Suppressor macrophage (primary cell): ENCODE results near the gene ADCYAP1R1.

Experiments
- DNase-seq, 4 experiments: peaks; one replicate each; pipeline ENCODE4 v3.0.0-alpha.2; 2020 to 2022

Gene ADCYAP1R1

DNA sequence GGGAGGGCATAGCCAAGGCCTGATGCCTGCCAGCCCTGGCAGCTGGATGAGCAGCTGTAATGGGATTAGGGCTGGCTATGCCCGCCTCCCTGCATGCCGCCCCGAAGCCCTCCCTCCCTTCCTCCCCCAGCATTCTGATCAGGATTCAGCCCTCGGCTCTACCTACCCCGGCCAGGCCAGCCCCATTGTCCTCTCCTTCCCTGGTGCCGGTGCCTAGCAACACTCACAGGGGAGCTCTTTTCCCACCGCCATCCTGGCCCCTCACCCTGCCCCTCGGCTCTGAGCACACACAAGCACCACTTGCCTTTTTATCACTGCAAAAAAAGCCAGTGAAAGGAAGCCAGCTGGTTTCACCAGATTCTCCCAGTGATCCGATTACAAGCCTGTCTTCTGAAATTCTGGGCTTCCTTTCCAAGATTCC is 9.0 kb upstream of the ADCYAP1R1 start:
- DNase-seq = no peak

DNA sequence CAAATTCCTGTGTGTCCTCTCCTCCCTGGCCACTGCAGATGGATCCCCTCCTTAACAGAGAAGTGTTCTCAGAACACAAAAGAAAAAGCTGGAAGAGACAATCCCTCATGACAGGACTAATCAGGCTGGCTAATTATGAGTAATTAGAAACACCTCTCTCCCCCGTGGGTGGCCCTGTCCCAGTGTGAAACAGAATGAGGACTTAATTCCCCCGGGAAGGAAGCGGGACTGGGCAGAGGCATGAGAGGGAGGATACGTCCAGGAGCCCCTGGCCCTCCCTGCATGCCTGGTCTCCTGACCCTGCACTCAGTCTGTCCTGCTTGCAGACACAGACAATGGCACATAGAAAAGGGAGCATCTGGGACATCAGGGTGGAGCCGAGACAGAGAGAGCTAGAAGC is 7.6 kb upstream of the ADCYAP1R1 start:
- DNase-seq = no peak

DNA sequence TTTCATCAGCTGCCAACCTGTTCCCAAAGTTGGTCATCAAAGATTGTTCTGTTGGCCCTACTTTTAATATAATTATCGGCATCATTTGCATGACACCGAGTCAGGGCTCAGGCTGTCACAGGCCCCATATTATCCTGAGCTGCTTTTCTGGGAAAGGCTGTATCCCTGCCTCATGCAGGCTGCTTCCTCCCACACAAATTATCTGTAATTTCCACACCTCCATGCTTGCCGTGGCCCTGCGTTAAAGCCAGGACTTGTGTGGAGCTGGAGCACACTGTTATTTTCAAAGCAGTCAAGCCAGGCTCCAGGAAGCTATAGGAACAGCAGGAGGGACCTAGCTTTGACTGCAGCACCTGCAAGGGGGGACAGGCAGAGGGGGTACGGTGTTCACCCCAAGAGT is 5.4 kb upstream of the ADCYAP1R1 start:
- DNase-seq = no peak

DNA sequence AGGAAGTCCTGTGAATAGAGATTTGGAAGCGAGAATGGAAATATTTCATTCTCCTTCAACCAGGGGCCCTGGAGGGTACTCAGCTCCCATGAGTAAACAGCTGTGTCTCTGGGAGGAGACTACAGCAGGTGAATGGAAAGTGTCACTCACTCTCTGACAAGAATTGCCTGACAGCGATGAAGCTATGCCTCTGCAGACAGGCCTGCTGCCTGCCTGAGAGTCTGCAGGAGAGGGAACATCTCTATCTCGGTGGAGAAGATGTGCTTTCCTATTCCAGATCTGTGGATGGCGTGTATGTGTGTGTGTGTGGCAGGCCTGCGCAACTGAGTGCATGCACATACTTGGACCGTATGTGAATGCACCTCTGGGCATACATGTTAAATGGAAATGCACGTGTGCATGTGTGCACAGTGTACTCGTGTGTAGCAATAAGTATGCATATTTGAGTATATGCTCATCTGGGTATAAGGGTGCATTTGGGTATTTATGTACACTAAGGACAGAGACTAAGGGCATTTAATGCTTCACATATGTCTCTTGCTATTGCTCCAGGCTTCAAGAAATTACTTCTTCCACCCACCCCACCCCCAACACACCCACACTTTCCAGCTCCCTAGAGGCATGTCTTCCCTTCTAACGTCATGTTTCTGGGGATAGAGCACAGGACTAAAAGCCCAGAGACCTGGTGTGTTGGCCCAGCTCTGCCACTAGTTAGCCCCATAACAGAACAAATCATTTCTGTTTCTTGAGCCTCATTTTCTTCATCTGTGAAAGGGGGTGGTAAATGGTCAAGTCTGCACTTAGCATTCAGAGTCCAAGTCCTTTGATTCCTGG is 4.6 kb upstream of the ADCYAP1R1 start:
- no peak for DNase-seq

DNA sequence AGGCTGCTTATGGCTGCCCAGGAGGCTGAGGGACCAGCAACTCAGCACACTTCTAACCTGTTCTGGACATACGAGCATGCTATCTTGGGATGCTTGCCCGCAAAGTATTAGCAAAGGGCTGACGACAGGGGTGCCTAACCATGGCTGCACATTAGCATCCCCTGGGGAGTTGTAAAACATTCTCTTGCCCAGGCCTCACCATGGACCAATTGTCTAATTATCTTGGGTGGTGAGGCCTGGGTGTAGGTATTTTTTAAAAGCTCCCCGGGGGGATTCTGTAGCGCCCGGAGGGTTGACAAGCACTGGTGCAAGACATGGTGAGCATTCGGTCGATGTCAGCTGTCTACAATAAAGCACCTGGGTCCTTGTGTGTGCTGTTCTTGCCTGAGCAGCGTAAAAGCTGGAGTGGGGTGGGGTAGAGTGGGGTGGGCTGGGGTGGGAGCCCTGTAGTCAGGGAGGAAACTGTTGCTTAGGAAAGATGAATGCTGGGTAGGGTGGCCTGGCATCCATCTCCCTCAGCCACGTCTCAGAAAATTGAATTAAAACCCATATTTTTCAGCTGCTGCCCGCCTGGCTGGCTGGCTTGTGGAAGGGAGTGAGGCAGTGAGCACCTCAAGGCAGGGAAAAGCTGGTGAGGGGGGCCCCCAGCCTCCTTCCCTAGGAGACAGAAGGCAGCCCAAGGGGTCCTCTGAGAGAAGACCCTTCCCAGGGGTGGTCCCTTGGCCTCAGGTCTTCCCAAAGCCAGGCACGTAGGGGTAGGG is 2.9 kb upstream of the ADCYAP1R1 start:
- no peak for DNase-seq

DNA sequence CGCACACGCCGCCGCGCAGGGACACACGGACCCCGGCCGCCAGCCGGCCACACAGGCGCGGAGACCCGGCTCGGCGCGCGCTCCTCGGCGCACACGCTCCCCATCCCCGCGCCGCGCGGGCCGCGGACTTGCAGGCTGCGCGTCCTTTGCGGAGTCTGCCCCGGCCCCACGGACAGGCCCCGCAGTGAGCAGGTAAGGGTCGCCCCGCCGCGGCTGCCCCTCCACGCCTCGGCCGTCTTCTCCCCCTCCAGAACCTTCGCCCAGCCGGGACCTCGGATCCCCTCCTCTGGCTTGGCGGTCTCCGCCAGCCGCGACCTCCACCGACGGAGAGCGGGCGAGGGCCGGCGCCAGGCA is 356 bp downstream of the ADCYAP1R1 start:
- no peak for DNase-seq

DNA sequence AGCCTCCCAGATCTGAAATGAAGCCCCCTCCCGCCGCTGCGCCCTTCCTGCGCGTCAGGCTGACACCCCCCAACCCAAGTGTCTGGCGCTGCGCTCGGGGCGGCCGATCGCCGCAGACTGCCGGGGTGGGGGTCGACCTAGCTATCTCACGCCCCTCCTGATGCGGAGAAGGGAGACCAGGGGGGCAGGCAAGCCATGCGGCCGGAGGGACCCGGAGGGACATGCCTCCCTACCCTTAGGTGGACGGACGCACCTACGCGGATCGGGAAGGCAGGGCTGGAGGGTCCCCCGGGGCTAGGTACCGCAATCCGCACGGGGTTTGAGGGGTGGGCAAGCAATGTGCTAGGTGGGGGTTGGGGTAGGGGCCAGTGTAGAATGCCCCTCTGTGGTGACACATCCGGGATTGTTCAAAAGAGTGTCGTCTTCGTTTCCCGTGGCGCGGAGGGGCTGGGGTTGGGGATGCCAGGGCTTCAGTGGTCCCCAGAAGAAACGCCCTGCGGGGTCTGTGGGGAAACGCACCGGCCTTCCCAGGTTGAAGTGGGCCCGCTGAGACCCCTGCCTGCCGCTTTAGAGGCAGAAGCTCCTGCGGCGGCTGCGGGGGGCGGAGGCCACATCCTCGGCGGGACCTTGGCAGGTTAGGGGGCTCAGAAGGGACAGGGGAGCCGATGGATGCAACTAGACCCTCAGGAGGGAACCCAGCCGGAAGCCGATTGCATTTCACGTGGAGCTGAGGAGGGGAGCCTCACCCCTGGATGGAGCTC is 913 bp downstream of the ADCYAP1R1 start:
- DNase-seq = no peak

DNA sequence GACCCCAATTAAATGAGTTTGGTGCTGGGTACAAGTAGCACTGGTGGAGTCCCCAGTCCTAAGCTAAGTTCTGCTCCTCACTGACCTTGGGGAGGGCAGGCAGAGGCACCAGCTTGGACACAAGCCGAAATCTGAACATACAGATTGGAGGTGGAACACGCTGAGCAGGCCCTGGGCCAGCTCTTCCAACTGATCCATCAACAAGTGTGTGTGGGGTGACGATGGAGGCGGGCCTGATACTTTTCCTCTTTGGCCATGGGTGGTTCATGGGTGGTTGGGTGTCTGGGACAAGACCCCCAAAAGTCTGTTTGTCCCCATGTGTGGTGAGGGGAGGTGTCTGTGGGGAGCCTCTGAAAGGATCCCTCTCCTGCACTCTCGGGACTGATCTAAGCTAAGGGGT is 1.9 kb downstream of the ADCYAP1R1 start:
- DNase-seq = no peak

DNA sequence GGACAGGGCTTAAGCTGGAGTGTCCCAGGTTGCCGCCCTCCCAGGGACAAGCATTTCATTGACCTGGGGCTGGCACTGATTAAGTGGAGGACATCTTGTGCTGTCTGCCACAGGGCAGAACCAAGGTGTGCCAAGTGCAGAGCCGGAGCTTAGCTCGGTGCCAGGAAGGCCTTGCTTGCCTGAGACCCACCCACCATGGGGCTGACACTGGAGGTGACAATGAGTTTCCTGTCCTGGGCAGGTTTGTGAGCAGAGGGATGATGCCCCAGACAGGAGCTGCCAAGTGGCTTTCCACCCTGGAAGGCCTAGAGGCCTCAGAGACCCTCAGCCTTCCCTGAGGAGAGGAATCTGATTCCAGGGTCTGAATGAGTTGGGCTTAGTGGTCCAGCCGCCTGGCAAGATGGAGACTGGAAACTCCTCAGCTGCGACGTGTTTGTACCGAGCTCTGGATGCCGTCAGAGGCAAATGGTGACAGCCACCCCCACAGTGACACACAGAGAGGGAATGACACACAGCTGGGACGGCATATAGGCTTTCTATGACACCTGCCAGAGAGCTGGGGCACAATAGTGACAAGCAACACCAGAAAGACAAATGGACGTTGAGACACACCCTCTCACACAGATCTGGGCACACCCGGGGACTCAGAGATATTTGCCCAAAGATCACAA is 2.6 kb downstream of the ADCYAP1R1 start:
- no peak for DNase-seq

DNA sequence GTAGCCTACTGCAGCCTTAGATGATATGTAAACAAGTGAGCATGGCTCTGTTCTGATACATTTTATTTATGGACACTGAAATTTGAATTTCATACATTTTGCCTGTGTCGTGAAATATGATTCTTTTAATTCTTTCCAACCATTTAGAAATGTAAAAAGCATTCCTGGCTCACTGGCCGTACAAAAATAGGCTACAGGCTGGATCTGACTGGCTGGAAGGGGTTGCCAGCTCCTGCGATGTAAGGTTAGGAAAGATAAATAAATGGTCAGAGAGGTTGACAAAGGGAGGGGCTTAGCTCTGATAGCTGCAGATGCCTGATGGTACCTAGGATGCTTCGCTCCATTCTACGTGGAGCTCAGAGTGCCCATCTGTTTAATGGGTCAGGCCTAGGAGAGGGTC is 3.4 kb downstream of the ADCYAP1R1 start:
- no peak for DNase-seq

DNA sequence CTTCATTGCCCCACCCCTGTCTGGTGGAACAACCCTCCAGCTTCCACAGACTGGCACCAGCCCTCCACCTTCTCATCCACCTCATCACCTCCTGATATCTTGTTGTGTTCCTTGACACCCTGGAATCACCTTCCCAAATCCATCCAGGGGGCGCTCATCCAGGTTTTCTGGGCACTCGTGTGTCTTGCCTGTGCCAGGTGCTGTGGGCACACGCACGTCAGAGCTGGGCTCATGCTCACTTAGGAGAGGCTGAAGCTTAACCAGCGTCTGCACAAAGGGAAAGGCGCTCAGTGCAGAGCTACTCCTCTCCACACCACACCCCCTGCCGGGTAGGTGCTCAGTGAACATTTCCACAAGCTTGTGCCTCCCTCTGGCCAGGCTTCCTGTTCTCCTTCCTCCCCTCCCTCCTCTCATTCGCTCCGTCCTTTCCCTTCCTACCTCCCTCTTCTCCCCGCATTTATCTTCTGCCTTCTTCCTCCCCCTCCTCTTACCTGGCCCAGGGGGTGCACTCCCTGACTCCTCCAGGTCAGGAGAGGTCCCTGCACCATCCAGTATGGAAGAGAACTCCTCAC is 4.8 kb downstream of the ADCYAP1R1 start:
- DNase-seq = no peak

DNA sequence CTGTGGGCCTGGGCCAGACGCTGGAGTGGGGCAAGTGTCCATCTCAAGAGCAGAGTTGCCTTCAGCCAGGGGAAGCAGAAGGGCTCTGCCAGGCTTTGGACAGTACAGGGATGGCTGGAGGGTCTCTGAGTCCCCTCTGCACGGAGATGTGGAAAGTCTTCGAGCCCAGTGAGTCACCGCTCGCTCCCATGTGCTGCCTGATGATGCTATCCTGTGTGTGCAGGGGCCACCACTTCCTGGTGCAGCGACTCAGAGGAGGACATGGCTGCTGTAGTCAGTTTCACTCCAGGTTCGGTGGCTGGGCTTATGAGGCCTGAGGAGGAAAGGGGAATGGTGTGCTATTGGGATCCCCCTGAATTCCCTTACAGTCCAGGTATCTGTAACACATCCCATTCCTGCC is 6.0 kb downstream of the ADCYAP1R1 start:
- DNase-seq = no peak

DNA sequence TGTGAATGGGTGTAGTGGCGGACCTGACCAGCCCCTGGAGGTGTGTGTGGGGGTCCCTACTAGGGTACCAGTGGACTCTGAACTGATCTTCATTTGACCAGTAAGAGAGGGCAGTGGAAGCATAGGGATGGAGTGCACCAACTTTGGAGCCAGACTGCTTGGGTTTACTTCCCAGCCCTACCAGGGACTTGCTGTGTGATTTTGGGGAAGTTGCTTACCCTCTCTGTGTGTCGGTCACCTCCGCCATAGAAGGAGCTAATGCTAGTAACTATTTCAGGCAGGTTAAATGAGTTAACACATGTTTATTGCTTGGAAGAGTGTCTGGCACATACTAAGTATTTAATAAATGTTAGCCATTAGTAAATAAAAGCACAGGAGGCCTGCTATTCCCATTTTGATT is 6.6 kb downstream of the ADCYAP1R1 start:
- DNase-seq = no peak

DNA sequence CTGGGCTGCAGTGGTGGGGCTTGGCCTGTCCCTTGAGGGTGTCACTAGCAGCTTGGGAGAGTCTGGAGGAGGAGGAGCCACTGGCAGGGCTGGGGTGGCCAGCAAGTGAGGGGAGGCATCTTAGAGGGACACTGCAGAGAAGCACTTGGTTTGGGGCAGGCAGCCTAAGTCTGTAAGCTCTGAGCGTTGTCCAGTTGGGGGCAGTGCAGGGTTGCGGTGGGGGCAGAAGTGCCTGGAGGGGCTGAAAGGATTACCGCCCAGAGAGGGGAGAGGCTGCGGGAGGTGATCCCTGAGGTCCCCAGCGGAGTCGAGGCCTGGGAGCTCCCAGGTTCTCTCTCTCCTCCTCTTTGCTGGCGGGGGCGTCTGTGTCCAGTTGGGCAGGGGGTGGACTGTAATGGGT is 7.4 kb downstream of the ADCYAP1R1 start:
- DNase-seq = no peak

DNA sequence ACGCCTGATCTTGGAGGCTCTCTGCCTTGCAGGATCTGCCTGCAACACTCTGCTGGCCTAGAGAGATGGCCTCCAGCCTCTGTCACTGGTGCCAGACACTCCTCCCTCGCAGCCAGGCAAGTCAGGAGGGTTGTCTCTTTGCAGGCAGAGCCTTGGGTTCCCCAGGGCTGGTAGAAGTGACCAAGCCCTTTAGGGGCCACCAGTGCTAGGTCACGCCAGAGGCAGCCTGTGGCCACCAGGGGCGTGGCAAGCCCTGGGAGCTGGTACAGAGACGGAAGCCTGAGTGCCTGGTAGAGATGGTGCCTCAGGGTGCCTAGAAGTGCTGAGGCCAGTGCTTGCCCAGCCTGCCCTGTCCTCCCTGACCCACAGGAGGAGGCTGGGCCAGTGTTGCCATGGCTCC is 9.1 kb downstream of the ADCYAP1R1 start:
- DNase-seq = no peak

- DNase-seq = no peak
Measured at GRCh38 chr7:31062746-31063435, 10.8 kb downstream of the ADCYAP1R1 start.

DNA sequence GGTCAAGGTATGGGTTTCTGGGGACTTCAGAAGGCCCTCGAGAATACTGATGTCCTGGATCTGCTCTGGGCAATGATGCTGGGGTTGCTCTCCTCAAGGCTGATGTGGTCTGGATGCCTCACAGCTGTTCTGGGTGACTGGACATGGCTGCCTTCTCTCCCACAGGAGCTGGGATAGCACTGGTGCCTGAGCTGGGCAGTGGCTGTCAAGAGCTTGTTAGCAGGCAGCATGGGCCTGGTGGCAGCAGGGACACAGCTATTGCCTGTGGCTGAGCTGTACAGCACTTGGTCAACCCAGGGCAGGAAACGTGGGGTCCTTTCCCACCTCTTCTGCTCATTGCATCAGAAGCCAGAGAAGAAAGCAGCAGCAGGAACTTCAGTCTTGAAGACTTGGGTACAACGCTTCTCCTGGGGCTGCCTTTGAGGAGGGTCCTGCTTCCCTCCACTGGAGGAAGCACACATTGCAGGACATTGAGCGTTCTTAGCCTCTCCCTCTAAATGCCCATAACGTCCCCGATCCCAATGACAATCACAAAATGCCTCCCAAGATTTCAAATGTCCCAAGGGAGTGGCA is 13.0 kb downstream of the ADCYAP1R1 start:
- DNase-seq = no peak

DNA sequence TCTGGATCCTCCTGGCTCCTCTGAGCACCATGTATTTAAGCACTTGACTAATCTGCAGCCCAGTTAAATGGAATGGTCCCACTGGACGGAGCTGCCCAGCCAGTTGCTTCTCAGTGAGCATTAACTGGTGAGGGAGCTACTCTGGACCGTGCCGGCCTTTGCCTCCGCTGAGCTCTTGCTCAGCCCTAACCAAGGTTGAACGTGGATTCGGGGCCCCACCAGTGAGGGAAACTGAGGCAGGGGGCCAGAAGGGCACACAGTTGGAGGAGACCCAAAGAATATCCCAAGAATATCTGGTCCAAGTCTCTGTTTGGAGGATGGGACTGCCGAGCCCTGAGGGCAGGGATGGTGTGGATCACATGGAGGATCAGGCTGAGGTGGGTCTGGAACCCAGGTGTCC is 13.7 kb downstream of the ADCYAP1R1 start:
- no peak for DNase-seq

GRCh38 chr7:31066516-31067130 is 14.5 kb downstream of the ADCYAP1R1 start:
- DNase-seq = no peak

DNA sequence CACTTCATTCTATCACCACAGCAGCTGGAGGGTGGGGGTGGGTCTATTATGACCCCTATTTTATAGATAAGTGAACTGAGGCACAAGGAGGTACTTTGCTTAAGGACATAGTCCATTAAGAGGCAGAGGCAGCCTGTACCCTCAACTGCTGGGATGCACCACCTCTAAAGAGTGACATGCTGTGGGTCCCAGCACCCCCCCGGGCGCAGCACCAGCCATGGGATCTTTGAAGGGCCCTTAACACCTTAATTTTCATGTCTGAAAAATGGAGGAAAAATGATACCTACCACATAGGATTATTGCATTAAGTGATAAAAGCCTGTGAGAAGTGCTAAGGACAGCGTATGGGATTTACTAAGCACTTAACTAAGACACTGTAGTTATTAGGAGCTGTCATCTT is 15.4 kb downstream of the ADCYAP1R1 start:
- DNase-seq = no peak
